H9 (cell line): Measurements from ENCODE around the gene SKP2. TPM values are rescaled to one million over a fixed set of nuclear protein-coding genes. Genes with fewer than 3 reads are reported as not detected.

Experiments
- DNase-seq: peaks from one replicate; pipeline ENCODE4 v3.0.0-alpha.2; 2017
- H2AFZ ChIP-seq: one replicate; pipeline ENCODE4 v1.6.1; 2013; ENCODE audit warnings: mild to moderate bottlenecking, low read length, control low read depth, moderate library complexity
- H2AK5ac ChIP-seq: 2 replicates; pipeline ENCODE4 v1.6.1; 2013; ENCODE audit warnings: low read length, control low read depth, mixed read lengths; ENCODE audit not compliant: insufficient read length
- H2BK120ac ChIP-seq: one replicate; pipeline ENCODE4 v1.6.1; 2013; ENCODE audit warnings: low read depth, mild to moderate bottlenecking, low read length, control low read depth, inconsistent platforms; ENCODE audit not compliant: poor library complexity, severe bottlenecking
- H2BK12ac ChIP-seq: 2 replicates; pipeline ENCODE4 v1.6.1; 2013; ENCODE audit warnings: low read length, control low read depth, mixed read lengths, low read depth; ENCODE audit not compliant: insufficient read length
- H2BK15ac ChIP-seq: 2 replicates; pipeline ENCODE4 v1.6.1; 2013; ENCODE audit warnings: low read depth, low read length, control low read depth
- H2BK20ac ChIP-seq: one replicate; pipeline ENCODE4 v1.6.1; 2013; ENCODE audit warnings: low read depth, mild to moderate bottlenecking, low read length, control low read depth, inconsistent platforms; ENCODE audit not compliant: poor library complexity, severe bottlenecking
- H2BK5ac ChIP-seq: 2 replicates; pipeline ENCODE4 v1.6.1; 2013; ENCODE audit warnings: low read length, control low read depth, mixed read lengths; ENCODE audit not compliant: insufficient read length
- H3K14ac ChIP-seq: 2 replicates; pipeline ENCODE4 v1.6.1; 2013; ENCODE audit warnings: low read length, control low read depth; ENCODE audit not compliant: insufficient read depth
- H3K18ac ChIP-seq: 2 replicates; pipeline ENCODE4 v1.6.1; 2013; ENCODE audit warnings: low read depth, mild to moderate bottlenecking, mixed read lengths, low read length, control low read depth; ENCODE audit not compliant: insufficient read length
- H3K23ac ChIP-seq: 2 replicates; pipeline ENCODE4 v1.6.1; 2013; ENCODE audit warnings: low read length, control low read depth, mixed read lengths, low read depth; ENCODE audit not compliant: insufficient read length
- H3K23me2 ChIP-seq: 2 replicates; pipeline ENCODE4 v1.6.1; 2013; ENCODE audit warnings: low read depth, mild to moderate bottlenecking, mixed read lengths, low read length, control low read depth; ENCODE audit not compliant: insufficient read length, poor library complexity, severe bottlenecking
- H3K27ac ChIP-seq: 2 replicates; pipeline ENCODE4 v1.5.1; 2013; ENCODE audit warnings: low read length, control low read depth, mixed read lengths, low read depth; ENCODE audit not compliant: insufficient read length
- H3K27me3 ChIP-seq: 2 replicates; pipeline ENCODE4 v1.6.1; 2013; ENCODE audit warnings: low read length, control low read depth, inconsistent platforms; ENCODE audit not compliant: insufficient read depth
- H3K4ac ChIP-seq: 2 replicates; pipeline ENCODE4 v1.6.1; 2013; ENCODE audit warnings: low read depth, mild to moderate bottlenecking, control low read depth, inconsistent platforms, low read length, moderate library complexity
- H3K4me1 ChIP-seq: 2 replicates; pipeline ENCODE4 v1.6.1; 2013; ENCODE audit warnings: low read length, control low read depth, inconsistent platforms; ENCODE audit not compliant: insufficient read depth
- H3K4me2 ChIP-seq: 2 replicates; pipeline ENCODE4 v1.6.1; 2013; ENCODE audit warnings: low read length, control low read depth, mixed read lengths; ENCODE audit not compliant: insufficient read length, insufficient read depth
- H3K56ac ChIP-seq: 2 replicates; pipeline ENCODE4 v1.6.1; 2013; ENCODE audit warnings: low read depth, mild to moderate bottlenecking, mixed read lengths, low read length, control low read depth; ENCODE audit not compliant: insufficient read length
- H3K79me1 ChIP-seq: 2 replicates; pipeline ENCODE4 v1.6.1; 2013; ENCODE audit warnings: low read depth, mild to moderate bottlenecking, moderate library complexity, low read length, control low read depth, inconsistent platforms; ENCODE audit not compliant: insufficient read depth, poor library complexity, severe bottlenecking
- H3K79me2 ChIP-seq: 2 replicates; pipeline ENCODE4 v1.6.1; 2013; ENCODE audit warnings: low read length, control low read depth, inconsistent platforms; ENCODE audit not compliant: insufficient read depth
- H3K9ac ChIP-seq: 2 replicates; pipeline ENCODE4 v1.6.1; 2013; ENCODE audit warnings: low read length, control low read depth, mixed read lengths; ENCODE audit not compliant: insufficient read length; ENCODE audit errors: extremely low read depth
- H3K9me3 ChIP-seq: one replicate; pipeline ENCODE4 v1.6.1; 2013; ENCODE audit warnings: low read depth, low read length, inconsistent platforms; ENCODE audit not compliant: control insufficient read depth
- H3T11ph ChIP-seq: one replicate; pipeline ENCODE4 v1.6.1; 2013; ENCODE audit warnings: mild to moderate bottlenecking, low read length, control low read depth, inconsistent platforms
- H4K20me1 ChIP-seq: one replicate; pipeline ENCODE4 v1.6.1; 2013; ENCODE audit not compliant: control insufficient read depth, insufficient read length, insufficient read depth
- H4K5ac ChIP-seq: 2 replicates; pipeline ENCODE4 v1.6.1; 2013; ENCODE audit warnings: low read depth, mild to moderate bottlenecking, mixed read lengths, low read length, control low read depth; ENCODE audit not compliant: insufficient read length
- H4K8ac ChIP-seq: replicated peaks from 2 replicates; pipeline ENCODE4 v1.6.1; 2013; ENCODE audit warnings: low read length, control low read depth, mixed read lengths, low read depth; ENCODE audit not compliant: insufficient read length
- H4K91ac ChIP-seq: 2 replicates; pipeline ENCODE4 v1.6.1; 2013; ENCODE audit warnings: low read depth, mild to moderate bottlenecking, moderate library complexity, mixed read lengths, low read length, control low read depth; ENCODE audit not compliant: insufficient read length
- H3K27ac Mint-ChIP-seq, 3 experiments: 2 replicates in 2 of 3; 3 replicates in 1 of 3; pipeline ENCODE4 v1.8.0; 2020 to 2021; ENCODE audit warnings: mixed read lengths in 3 of 3, mild to moderate bottlenecking in 1 of 3, moderate library complexity in 1 of 3
- H3K27me3 Mint-ChIP-seq: 2 replicates; pipeline ENCODE4 v1.8.0; 2021; ENCODE audit warnings: low read depth, mild to moderate bottlenecking, moderate library complexity, mixed read lengths
- H3K36me3 Mint-ChIP-seq, 3 experiments: 2 replicates in 2 of 3; 3 replicates in 1 of 3; pipeline ENCODE4 v1.8.0; 2020 to 2021; ENCODE audit warnings: low read depth in 3 of 3, mixed read lengths in 3 of 3; ENCODE audit not compliant: insufficient read depth in 1 of 3
- H3K4me1 Mint-ChIP-seq, 2 experiments: 2 replicates each; pipeline ENCODE4 v1.8.0; 2020; ENCODE audit warnings: mixed read lengths in 2 of 2
- H3K4me3 Mint-ChIP-seq, 2 experiments: 2 replicates in 1 of 2; 3 replicates in 1 of 2; pipeline ENCODE4 v1.8.0; 2020 to 2021; ENCODE audit warnings: mild to moderate bottlenecking in 2 of 2, mixed read lengths in 2 of 2, moderate library complexity in 1 of 2
- H3K9me3 Mint-ChIP-seq, 2 experiments: 2 replicates in 1 of 2; 3 replicates in 1 of 2; pipeline ENCODE4 v1.8.0; 2020; ENCODE audit warnings: mild to moderate bottlenecking in 2 of 2, mixed read lengths in 2 of 2, moderate library complexity in 1 of 2
- CTCF ChIP-seq: fragments of 200-600 bp; sonication (generic); conservative IDR thresholded peaks from 3 replicates; pipeline ENCODE4 v1.8.0; 2021; ENCODE audit warnings: antibody characterized with exemption, mild to moderate bottlenecking
- WGBS: extraction: QIAGEN DNeasy Blood & Tissue Kit; methylation state at CpG from one replicate; pipeline ENCODE4 v1.1.7; 2013; ENCODE audit warnings: missing lambda C conversion rate, low lambda C conversion rate, mixed read lengths; ENCODE audit not compliant: insufficient read length; ENCODE audit errors: extremely low coverage; 5-methylcytosine and 5-hydroxymethylcytosine counted together
- total RNA-seq: library from RNA; stranded (reverse); gene quantifications from 2 replicates; pipeline ENCODE4 v1.2.1, GENCODE V29; 2021

SKP2 gene
- total RNA-seq, 1 experiment from 2014 or later = 103 TPM

GRCh38 chr5:36200513-36200912, 48.6 kb downstream of the SKP2 start:
- Histone ChIP-seq H2BK12ac (no peak overlapping the region), H3T11ph (no peak overlapping the region), H3K4ac (no peak overlapping the region), H2BK15ac (no peak overlapping the region), H2AFZ (no peak overlapping the region), H3K18ac (no peak overlapping the region), H3K79me1 (no peaks in the 10 kb centered on the region), H3K56ac (no peak overlapping the region), H2BK120ac (no peak overlapping the region), H4K20me1 (no peaks in the 10 kb centered on the region), H3K27ac (no peak overlapping the region), H3K9me3 (no peaks in the 10 kb centered on the region), H3K23ac (no peak overlapping the region), H4K91ac (no peak overlapping the region), H3K79me2 (no peaks in the 10 kb centered on the region), H4K8ac (no peak overlapping the region), H2BK20ac (no peak overlapping the region), H3K4me1 (no peaks in the 10 kb centered on the region), H3K23me2 (no peaks in the 10 kb centered on the region), H3K4me2 (no peak overlapping the region), H3K9ac (no peak overlapping the region), H3K27me3 (no peaks in the 10 kb centered on the region), H4K5ac (no peak overlapping the region), H2BK5ac (no peak overlapping the region), H2AK5ac (no peak overlapping the region), H3K14ac (no peak overlapping the region)
- no CpG with 5 or more reads among the region's 4 CpGs for WGBS
- no peak for TF ChIP-seq CTCF
- H3K36me3 Mint-ChIP-seq = peaks cover 2 to 16% (median 7%) of the 10 kb centered on the region in 3 experiments; a peak in 5 of 7 replicates
- H3K4me1 Mint-ChIP-seq = no peaks in the 10 kb centered on the region
- H3K27ac Mint-ChIP-seq = no peak overlapping the region
- H3K9me3 Mint-ChIP-seq = no peaks in the 10 kb centered on the region
- no peak overlapping the region for H3K4me3 Mint-ChIP-seq
- DNase-seq = no peak
- no peaks in the 10 kb centered on the region for H3K27me3 Mint-ChIP-seq
